Measurements from ENCODE around the gene CCDC9B.
A peak's percentile ranks its signal among the peaks of the same experiment; 100 is the strongest.

CCDC9B gene

GRCh38 chr15:40290918-40291574 lies 49.7 kb downstream of the CCDC9B start:
- no peak for DNase-seq (ENCODE audit: low read depth in 2 of 2)

- DNase-seq (ENCODE audit: low read depth in 2 of 2) = no peak
These were observed 50.2 kb downstream of the CCDC9B start for GRCh38 chr15:40290545-40290917.

- DNase-seq (ENCODE audit: low read depth in 2 of 2) = no peak
These were observed 51.5 kb downstream of the CCDC9B start for GRCh38 chr15:40289140-40289775.

GRCh38 chr15:40287968-40288367 lies 52.8 kb downstream of the CCDC9B start:
- no peak for DNase-seq (ENCODE audit: low read depth in 2 of 2)

GRCh38 chr15:40287505-40287904 lies 53.2 kb downstream of the CCDC9B start:
- DNase-seq (ENCODE audit: low read depth in 2 of 2) = no peak

- no peak for DNase-seq (ENCODE audit: low read depth in 2 of 2)
These were observed 53.9 kb downstream of the CCDC9B start for GRCh38 chr15:40286794-40287193.

- DNase-seq (ENCODE audit: low read depth in 2 of 2) = no peak
These were observed 54.6 kb downstream of the CCDC9B start for GRCh38 chr15:40286061-40286532.

- DNase-seq (ENCODE audit: low read depth in 2 of 2) = no peak
These were observed 55.2 kb downstream of the CCDC9B start for GRCh38 chr15:40285554-40286011.

GRCh38 chr15:40285151-40285550 lies 55.6 kb downstream of the CCDC9B start:
- DNase-seq (ENCODE audit: low read depth in 2 of 2) = no peak

- no peak for DNase-seq (ENCODE audit: low read depth in 2 of 2)
These were observed 57.0 kb downstream of the CCDC9B start for GRCh38 chr15:40283615-40284300.

GRCh38 chr15:40282869-40283614 lies 57.7 kb downstream of the CCDC9B start, which contains the start of gene ANKRD63:
TSS of gene ANKRD63 (minus strand) at chr15:40283064. CDS start at chr15:40282586, 478 bp downstream.
- DNase-seq (ENCODE audit: low read depth in 2 of 2) = peak in 1 of 2 donors; percentile 35

GRCh38 chr15:40282147-40282868 lies 58.4 kb downstream of the CCDC9B start:
- peak in 1 of 2 donors; percentile 26 for DNase-seq (ENCODE audit: low read depth in 2 of 2)

GRCh38 chr15:40281801-40282146 lies 59.0 kb downstream of the CCDC9B start:
- DNase-seq (ENCODE audit: low read depth in 2 of 2) = no peak
